SK-MEL-5 (cell line): Measurements from ENCODE around the gene TUBA1C. TPM values are rescaled to one million over a fixed set of nuclear protein-coding genes. Genes with fewer than 3 reads are reported as not detected.
A peak's percentile ranks its signal among the peaks of the same experiment; 100 is the strongest.
"Not testable (repeated sequence)": the region's sequence is repeated elsewhere in the genome, so short reads cannot be mapped to it uniquely, and the experiment has no call there.

Experiments used
- DNase-seq: peaks from one replicate; pipeline ENCODE4 v3.0.0-alpha.2; 2016; ENCODE audit warnings: low read depth, low spot score
- in situ Hi-C: cut with HindIII; loops from 2 replicates; pipeline ENCODE4 v1.10.0; 2016; ENCODE audit warnings: low sequenced_read_pairs, high pct_unique_total_duplicates, low pct_unique_long_range_greater_than_20kb
- total RNA-seq: library from RNA; depleted of rRNA; stranded (reverse); fragments of >200 nt; shearing (Covaris generic); gene quantifications from 2 replicates; pipeline ENCODE4 v1.2.3, GENCODE V29; 2014

Gene TUBA1C
- total RNA-seq, 1 experiment from 2014 or later, result 315 TPM

DNA sequence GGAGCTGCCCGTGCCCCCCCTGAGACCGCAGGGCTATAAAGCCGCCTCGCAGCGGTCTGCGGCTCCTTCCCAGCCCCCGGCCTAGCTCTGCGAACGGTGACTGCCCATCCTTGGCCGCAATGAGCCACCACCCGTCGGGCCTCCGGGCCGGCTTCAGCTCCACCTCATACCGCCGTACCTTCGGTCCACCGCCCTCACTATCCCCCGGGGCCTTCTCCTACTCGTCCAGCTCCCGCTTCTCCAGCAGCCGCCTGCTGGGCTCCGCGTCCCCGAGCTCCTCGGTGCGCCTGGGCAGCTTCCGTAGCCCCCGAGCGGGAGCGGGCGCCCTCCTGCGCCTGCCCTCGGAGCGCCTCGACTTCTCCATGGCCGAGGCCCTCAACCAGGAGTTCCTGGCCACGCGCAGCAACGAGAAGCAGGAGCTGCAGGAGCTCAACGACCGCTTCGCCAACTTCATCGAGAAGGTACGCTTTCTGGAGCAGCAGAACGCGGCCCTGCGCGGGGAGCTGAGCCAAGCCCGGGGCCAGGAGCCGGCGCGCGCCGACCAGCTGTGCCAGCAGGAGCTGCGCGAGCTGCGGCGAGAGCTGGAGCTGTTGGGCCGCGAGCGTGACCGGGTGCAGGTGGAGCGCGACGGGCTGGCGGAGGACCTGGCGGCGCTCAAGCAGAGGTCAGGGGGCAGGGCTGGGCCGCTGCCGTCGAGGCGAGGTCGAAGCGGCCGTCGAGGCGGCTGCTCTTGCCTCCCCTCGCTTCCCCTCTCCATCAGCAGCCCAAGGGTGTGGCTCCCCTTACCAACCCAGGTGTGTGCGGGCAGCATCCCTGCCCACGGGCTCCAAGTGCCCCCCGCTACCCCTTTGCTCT lies 30.4 kb downstream of the TUBA1C start, which contains the start of gene PRPH:
Gene PRPH (plus strand): TSS at position 66 of the 855 bp plus-strand sequence. CDS start 54 bp downstream, at position 120.
- no peak for DNase-seq
- in situ Hi-C loops, result no loop called here

DNA sequence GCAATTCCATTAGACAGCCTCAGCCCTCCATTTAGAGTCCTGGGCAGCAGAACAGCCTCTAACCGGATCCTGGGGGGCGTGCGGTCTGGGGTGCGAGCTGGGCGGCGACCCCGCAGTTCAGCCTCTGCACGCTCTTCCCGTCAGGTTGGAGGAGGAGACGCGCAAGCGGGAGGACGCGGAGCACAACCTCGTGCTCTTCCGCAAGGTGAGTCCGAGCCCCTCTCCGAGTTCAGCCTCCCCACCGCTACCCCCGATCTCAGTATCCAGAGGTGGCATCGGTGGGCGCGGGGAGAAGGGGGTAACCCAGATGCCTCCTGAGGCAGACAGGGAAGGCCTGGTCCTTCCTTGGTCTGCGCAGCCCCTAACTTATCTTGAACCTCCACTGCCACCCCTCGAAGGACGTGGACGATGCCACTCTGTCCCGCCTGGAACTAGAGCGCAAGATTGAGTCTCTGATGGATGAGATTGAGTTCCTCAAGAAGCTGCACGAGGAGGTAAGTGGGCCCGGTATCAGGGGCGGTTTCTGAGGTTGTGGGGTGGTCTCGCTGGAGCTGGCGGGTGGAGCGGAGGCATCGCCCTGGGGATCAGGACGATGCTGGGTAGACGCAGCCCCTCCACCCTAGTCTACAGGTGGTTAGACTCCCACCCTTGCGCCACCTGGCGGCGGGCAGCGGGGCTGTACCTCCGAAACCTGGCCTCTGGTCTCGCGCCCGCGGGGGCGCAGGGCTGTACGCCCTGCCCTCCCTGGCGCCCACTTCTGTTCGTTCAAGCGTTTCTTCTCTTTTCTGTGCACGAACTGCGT lies 31.4 kb downstream of the TUBA1C start:
- DNase-seq, result peak; percentile 43
- in situ Hi-C loops, result no loop called here

DNA sequence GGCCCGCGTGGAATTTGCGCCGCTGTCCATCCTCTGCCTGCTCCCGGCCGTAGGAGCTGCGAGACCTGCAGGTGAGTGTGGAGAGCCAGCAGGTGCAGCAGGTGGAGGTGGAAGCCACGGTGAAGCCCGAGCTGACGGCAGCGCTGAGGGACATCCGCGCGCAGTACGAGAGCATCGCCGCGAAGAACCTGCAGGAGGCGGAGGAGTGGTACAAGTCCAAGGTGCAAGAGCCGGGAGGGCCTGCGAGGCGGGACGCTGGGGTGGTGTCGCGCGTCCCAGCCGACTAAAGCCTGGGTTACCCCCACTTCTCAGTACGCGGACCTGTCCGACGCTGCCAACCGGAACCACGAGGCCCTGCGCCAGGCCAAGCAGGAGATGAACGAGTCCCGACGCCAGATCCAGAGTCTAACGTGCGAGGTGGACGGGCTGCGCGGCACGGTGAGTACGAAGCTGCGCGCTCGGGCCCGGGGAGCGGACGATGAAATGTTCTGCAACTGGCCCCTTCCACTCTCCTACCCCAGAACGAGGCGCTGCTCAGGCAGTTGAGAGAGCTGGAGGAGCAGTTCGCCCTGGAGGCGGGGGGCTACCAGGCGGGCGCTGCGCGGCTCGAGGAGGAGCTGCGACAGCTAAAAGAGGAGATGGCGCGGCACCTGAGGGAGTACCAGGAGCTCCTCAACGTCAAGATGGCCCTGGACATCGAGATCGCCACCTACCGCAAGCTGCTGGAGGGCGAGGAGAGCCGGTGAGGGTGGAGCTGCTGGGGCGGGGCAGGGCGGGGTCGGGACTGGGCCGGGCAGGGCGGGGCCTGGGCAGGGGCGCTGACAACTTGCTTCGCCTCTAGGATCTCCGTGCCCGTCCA lies 32.2 kb downstream of the TUBA1C start:
- peak; percentile 75 for DNase-seq
- in situ Hi-C loops, result no loop called here

DNA sequence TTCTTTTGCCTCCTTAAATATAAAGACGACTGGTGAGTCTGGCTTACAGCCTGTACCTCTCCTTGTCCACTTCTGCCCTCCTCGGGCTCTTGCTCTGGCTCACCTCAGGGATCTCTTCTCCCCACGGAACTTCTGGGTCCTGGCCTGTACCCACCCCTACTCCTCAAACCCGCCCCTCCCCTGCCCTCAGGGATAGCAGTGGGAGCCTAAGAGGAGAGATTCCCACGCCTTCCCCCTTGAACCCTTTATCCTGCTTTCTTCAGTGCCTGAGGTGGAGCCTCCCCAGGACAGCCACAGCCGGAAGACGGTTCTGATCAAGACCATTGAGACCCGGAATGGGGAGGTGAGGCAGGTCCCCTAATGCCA lies 32.8 kb downstream of the TUBA1C start:
- in situ Hi-C loops, result no loop called here
- DNase-seq, result no peak

DNA sequence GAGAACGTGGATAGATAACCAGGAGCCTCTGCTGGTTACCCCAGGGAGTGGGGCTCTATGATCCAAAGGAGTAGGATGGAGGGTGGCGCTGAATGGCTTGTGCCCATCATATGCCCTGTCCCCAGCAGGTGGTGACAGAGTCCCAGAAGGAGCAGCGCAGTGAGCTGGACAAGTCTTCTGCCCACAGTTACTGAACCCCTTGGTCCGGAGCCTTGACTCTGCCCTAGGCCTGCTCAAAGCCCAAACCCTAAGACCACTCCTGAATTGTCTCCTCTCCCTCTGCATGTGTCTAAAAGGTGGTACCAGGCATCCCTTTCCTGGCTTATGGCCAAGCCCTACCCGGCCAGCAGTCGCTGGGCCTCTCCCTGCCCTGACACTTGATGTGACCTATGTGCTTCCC lies 33.3 kb downstream of the TUBA1C start:
- no peak for DNase-seq
- in situ Hi-C loops, result no loop called here

DNA sequence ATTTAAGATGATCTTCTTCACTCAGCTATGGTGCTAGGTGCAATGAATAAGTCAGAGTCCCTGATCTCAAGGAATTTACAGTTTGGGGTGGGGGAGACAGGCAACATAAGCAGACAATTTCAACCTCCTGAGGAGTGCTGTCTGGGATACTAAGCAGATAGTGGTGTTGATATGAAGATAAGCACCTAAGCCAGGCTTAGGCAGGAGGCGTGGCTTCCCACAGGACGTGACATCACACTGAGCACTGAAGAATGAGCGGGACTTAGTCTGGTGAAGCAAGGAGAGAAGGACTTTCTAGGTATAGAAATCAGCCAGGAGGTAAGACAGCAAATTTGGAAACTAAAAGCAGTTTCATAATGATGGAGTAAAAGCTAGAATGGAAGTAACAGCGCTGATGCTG lies 36.9 kb downstream of the TUBA1C start:
- DNase-seq, result no peak
- in situ Hi-C loops, result no loop called here

DNA sequence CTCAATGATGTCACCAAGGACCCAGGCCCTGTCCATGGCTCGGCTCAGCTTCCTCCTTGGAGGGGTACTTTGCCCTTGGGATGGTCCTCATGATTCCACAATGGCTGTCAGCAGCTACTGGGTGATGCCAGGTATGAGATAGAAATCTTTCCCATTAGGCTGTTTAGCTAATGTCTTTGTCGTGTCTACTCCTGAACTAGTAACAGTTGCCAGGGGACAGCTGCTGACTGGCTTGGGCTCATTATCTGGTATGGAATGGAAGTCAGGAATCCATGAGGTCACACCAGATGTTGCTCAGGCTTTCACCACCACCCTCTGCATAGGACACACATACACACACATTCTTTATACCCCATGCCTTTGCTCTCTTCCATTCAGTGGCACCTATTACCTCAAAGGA lies 39.3 kb downstream of the TUBA1C start:
- in situ Hi-C loops, result no loop called here
- DNase-seq, result no peak

DNA sequence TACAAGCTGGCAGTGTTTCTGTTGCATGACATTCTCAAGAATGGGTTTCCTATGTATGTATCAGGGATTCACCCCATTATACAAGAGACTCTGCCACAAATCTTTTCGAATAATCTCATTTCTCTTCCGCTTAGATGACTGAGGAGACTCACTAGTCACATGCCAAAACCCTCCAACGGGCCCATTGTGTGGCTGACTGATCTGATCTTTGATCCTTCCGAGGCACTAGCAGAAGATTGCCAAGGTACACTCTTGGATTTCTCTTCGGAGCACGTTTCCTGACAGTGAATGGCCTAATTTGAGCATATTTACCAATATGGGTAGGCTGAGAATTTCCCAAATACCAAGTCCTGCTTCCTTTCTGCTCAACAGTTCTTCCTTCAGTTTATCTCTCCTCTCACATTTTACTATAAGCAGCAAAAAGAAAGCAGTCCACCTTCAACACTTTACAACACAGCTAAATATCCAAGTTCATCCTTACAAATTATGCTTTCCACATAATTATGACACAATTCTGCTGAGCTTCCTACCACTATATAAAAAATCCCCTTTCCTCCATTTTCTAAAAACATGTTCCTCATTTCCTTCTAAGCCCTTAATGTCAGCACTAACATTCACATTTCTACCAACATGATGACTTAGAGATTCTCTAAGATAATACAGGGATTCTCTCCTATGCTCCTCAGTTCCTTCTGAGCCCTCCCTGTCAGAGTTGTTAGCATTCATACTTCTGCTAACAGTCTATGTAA lies 41.1 kb downstream of the TUBA1C start:
- in situ Hi-C loops, result no loop called here
- no peak for DNase-seq

DNA sequence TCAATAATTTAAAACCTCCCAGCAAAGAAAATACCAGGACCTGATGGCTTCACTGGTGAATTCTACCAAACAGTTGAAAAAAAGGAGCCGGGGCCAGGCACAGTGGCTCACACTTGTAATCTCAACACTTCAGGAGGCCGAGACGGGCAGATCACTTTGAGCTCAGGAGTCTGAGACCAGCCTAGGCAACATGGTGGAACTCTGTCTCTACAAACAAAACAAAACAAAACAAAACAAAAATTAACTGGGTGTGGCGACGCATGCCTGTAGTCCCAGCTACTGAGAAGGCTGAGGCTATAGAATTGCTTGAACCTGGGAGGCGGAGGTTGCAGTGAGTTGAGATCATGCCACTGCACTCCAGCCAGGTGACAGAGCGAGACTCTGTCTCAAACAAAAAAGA lies 44.5 kb downstream of the TUBA1C start:
- DNase-seq, result no peak
- in situ Hi-C loops, result no loop called here

DNA sequence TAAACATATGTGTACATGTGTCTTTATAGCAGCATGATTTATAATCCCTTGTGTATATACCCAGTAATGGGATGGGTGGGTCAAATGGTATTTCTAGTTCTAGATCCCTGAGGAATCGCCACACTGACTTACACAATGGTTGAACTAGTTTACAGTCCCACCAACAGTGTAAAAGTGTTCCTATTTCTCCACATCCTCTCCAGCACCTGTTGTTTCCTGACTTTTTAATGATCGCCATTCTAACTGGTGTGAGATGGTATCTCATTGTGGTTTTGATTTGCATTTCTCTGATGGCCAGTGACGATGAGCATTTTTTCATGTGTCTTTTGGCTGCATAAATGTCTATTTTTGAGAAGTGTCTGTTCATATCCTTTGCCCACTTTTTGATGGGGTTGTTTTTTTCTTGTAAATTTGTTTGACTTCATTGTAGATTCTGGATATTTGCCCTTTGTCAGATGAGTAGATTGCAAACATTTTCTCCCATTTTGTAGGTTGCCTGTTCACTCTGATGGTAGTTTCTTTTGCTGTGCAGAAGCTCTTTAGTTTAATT lies 45.6 kb downstream of the TUBA1C start:
- in situ Hi-C loops, DNase-seq: not testable (repeated sequence)

DNA sequence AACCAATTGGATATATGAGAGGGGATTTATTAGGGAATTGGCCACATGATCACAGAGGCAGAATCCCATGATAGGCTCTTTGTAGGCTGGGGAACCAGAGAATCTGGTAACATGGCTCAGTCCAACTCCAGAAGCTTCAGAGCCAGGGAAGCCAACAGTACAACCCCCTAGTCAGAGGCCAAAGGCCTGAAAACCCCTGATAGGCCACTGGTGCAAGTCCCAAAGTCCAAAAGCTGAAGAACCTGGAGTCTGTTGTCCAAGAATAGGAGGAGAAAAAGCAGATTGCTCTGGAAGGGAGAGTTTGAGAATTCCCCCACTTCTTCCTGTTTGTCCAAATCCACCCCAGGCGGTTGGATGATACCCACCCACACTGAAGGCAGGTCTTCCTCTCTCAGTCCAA lies 49.9 kb downstream of the TUBA1C start:
- no peak for DNase-seq
- in situ Hi-C loops, result no loop called here

DNA sequence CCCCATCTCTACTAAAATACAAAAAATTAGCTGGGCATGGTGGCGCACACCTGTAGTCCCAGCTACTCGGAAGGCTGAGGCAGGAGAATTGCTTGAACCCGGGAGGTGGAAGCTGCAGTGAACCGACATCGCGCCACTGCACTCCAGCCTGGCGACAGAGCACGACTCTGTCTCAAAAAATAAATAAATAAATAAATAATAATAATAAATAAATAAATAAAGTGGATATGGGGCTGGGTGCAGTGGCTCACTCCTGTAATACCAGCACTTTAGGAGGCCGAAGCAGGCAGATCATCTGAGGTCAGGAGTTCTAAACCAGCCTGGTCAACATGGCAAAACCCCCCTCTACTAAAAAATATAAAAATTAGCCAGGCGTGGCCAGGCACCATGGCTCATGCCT lies 52.2 kb downstream of the TUBA1C start:
- in situ Hi-C loops, result not testable (repeated sequence)

DNA sequence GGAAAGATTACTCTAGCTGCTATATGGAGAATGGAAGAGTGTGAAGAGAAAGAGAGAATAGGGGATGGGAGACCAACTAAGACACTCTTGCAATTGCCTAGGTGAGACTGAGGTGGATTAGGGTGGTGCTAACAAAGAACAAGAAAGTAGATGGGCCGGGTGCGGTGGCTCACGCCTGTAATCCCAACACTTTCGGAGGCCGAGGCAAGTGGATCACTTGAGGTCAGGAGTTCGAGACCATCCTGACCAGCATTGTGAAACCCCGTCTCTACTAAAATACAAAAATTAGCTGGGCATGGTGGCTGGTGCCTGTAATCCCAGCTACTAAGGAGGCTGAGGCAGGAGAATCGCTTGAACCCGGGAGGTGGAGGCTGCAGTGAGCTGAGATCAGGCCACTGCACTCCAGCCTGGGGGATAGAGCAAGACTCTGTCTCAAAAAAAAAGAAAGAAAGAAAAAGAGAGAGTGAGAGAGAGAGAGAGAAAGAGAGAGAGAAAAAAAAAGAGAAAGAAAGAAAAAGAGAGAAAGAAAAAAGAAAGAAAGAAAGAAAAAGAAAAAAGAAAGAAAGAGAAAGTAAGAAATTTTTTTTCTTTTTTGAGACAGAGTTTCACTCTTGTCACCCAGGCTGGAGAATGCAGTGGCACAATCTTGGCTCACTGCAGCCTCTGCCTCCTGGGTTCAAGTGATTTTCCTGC lies 55.7 kb downstream of the TUBA1C start:
- DNase-seq, in situ Hi-C loops: not testable (repeated sequence)

More for the DNA sequence above, 52.2 kb downstream of the TUBA1C start:
- DNase-seq, result not testable (repeated sequence)

DNA sequence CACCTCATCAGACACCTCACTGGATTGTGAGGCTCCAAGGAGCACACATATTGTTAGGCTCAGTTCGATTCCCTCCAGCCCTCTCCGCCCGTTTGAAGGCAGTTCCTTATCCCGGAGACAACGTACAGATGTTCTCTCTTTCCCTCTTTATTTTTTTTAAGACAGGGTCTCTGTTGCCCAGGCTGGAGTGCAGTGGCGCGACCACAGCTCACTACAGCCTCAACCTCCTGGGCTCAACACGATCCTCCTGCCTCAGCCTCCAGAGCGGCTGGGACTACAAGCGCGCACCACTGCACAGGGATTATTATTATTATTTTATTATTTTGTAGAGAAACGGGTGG lies 57.5 kb downstream of the TUBA1C start:
- DNase-seq, result no peak
- in situ Hi-C loops, result no loop called here

DNA sequence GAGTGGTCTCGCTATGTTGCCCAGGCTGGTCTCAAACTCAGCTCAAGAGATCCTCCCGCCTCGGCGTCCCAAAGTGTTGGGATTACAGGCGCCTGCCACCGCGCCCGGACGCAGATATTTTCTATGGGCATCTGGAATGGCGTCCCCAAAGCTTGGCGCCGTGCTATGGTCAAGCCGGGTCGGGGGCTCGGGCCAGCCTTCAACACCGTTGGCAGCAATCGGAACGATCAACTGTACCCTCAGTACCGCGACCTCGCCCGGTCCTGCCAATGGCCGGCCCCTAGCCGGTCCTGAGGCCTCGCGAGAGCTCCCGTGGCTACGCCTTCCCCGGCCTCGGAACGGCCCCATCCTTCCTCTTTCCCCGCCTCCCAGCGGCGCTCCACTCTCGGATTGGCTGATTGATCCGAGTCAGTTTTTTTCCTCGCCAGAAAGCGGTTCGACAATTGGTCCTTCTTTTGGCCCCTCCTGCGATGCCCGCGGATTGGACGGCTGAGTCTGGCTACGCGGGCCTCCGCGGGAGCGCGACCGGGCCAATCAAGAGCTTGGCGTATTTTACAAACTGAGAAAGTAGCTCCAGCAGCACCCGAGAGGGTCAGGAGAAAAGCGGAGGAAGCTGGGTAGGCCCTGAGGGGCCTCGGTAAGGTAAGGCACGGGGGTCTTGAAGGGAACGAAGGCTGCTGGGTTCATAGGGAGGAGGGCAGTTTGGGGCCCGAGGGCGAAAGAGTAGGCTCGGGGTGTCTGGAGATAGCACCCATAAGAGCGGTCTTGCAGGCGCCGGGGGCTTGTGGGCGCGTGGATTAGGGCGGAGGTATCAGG lies 58.0 kb downstream of the TUBA1C start, which contains the start of gene TROAP:
Gene TROAP (plus strand): TSS at position 548 of the 816 bp plus-strand sequence. CDS start 354 bp downstream, outside the sequence.
- DNase-seq, result peak; percentile 99
- in situ Hi-C loops, result no loop called here
